ENCODE results near the gene NLRP3.

DNA sequence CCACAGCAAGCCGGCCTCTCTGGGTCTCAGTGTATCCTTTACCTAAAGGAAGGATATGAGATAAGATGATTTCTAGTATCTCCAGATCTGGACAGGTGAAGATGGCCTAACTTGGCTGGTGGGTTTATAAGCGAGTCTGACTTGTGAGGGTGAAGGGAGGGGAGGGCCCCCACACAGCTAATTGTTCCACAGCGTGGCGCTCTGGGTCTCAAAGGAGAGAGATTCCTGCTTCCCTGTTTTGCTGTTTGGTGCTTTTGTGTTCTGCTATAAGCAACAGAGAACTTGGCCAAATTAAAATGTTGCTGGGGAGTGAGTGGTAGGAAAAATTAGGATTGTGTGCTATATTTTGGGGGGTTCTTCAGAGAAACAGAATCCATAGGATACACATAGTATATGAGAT lies 28.9 kb upstream of the NLRP3 start:
- TF ChIP-seq EZH2phosphoT487 (IDR thresholded peaks at IDR 0.05; ENCODE audit: insufficient read depth, low read depth) (no peak), EZH2 (IDR thresholded peaks at IDR 0.05; ENCODE audit: insufficient read depth, poor library complexity, severe bottlenecking) (no peak)
